Activated naive CD8-positive, alpha-beta T cell treated with anti-CD3 and anti-CD28 coated beads, Interleukin-2, amount 10 ng/mL, durations not matched to agents 7 days and 5 days (primary cell): ENCODE results near the gene BCO2. TPM values are rescaled to one million over a fixed set of nuclear protein-coding genes. Genes with fewer than 3 reads are reported as not detected.
"Not testable (repeated sequence)": the region's sequence is repeated elsewhere in the genome, so short reads cannot be mapped to it uniquely, and the experiment has no call there.

ENCODE experiments used
- ATAC-seq: fragments of 150-1000 bp; cut with Tn5 transposase; one replicate; pipeline ENCODE4 v1.10.0; 2021; ENCODE audit warnings: low read depth, moderate library complexity
- POLR2A ChIA-PET: fragments of 350-600 bp; sonication (Branson Sonifier 250); formaldehyde crosslinking; loops from one replicate; lab custom pipeline; 2021; ENCODE audit warnings: antibody characterized with exemption; lab: Charles Lee
- DNase-seq: peaks from one replicate; pipeline ENCODE4 v3.0.0; 2021
- H3K27ac Mint-ChIP-seq: one replicate; pipeline ENCODE4 v1.8.0; 2022; ENCODE audit warnings: mild to moderate bottlenecking, mixed read lengths
- H3K27me3 Mint-ChIP-seq: one replicate; pipeline ENCODE4 v1.8.0; 2022; ENCODE audit warnings: mild to moderate bottlenecking, moderate library complexity, mixed read lengths
- H3K36me3 Mint-ChIP-seq: one replicate; pipeline ENCODE4 v1.8.0; 2021; ENCODE audit warnings: mild to moderate bottlenecking, mixed read lengths
- H3K4me1 Mint-ChIP-seq: one replicate; pipeline ENCODE4 v1.8.0; 2021; ENCODE audit warnings: mixed read lengths
- H3K4me3 Mint-ChIP-seq: one replicate; pipeline ENCODE4 v1.8.0; 2022; ENCODE audit warnings: mild to moderate bottlenecking, moderate library complexity, mixed read lengths
- H3K9me3 Mint-ChIP-seq: one replicate; pipeline ENCODE4 v1.8.0; 2021; ENCODE audit warnings: mixed read lengths
- total RNA-seq, 2 experiments: library from RNA; stranded (reverse); gene quantifications; one replicate each; pipeline ENCODE4 v1.2.3, GENCODE V29; 2021

Gene BCO2
- total RNA-seq, 2 experiments from 2014 or later, result 1.5 to 2.4 TPM

GRCh38 chr11:112178428-112178827 is 3.1 kb downstream of the BCO2 start:
- H3K4me1 Mint-ChIP-seq, result peaks cover 12% of the 10 kb centered on the region
- H3K4me3 Mint-ChIP-seq, result no peak overlapping the region
- H3K27ac Mint-ChIP-seq, result no peak overlapping the region
- no peaks in the 10 kb centered on the region for H3K36me3 Mint-ChIP-seq
- no peaks in the 10 kb centered on the region for H3K9me3 Mint-ChIP-seq
- POLR2A ChIA-PET, result no interaction called here
- DNase-seq (no peak), ATAC-seq (no peak)
- H3K27me3 Mint-ChIP-seq, result peaks cover 34% of the 10 kb centered on the region

- no peaks in the 10 kb centered on the region for H3K9me3 Mint-ChIP-seq
- DNase-seq (no peak), ATAC-seq (no peak)
- POLR2A ChIA-PET, result no interaction called here
- H3K27me3 Mint-ChIP-seq, result peaks cover 31% of the 10 kb centered on the region
- peaks cover 12% of the 10 kb centered on the region for H3K4me1 Mint-ChIP-seq
- no peak overlapping the region for H3K4me3 Mint-ChIP-seq
- no peaks in the 10 kb centered on the region for H3K36me3 Mint-ChIP-seq
- no peak overlapping the region for H3K27ac Mint-ChIP-seq
Measured at GRCh38 chr11:112178936-112179335, 3.6 kb downstream of the BCO2 start.

GRCh38 chr11:112179601-112180000 is 4.3 kb downstream of the BCO2 start:
- no peaks in the 10 kb centered on the region for H3K36me3 Mint-ChIP-seq
- no peak overlapping the region for H3K4me3 Mint-ChIP-seq
- peaks cover 29% of the 10 kb centered on the region for H3K27me3 Mint-ChIP-seq
- POLR2A ChIA-PET, result no interaction called here
- H3K4me1 Mint-ChIP-seq, result peaks cover 10% of the 10 kb centered on the region
- DNase-seq (no peak), ATAC-seq (no peak)
- no peak overlapping the region for H3K27ac Mint-ChIP-seq
- no peaks in the 10 kb centered on the region for H3K9me3 Mint-ChIP-seq

- Mint-ChIP-seq H3K4me1 (peaks cover 4% of the 10 kb centered on the region), H3K36me3 (no peaks in the 10 kb centered on the region), H3K4me3 (no peak overlapping the region), H3K27ac (no peak overlapping the region), H3K9me3 (no peaks in the 10 kb centered on the region), H3K27me3 (peaks cover 24% of the 10 kb centered on the region)
- no peak for DNase-seq
- no peak for ATAC-seq
- POLR2A ChIA-PET, result no interaction called here
Measured at GRCh38 chr11:112182867-112183266, 7.6 kb downstream of the BCO2 start.

GRCh38 chr11:112185883-112186282 is 10.6 kb downstream of the BCO2 start:
- ATAC-seq (no peak), DNase-seq (no peak)
- POLR2A ChIA-PET, result no interaction called here
- Mint-ChIP-seq H3K4me1 (no peaks in the 10 kb centered on the region), H3K27me3 (peaks cover 10% of the 10 kb centered on the region), H3K9me3 (no peaks in the 10 kb centered on the region), H3K4me3 (no peak overlapping the region), H3K36me3 (no peaks in the 10 kb centered on the region), H3K27ac (no peak overlapping the region)

- H3K4me1 Mint-ChIP-seq, result no peaks in the 10 kb centered on the region
- no peaks in the 10 kb centered on the region for H3K9me3 Mint-ChIP-seq
- no peak overlapping the region for H3K4me3 Mint-ChIP-seq
- H3K27me3 Mint-ChIP-seq, result peaks cover 9% of the 10 kb centered on the region
- ATAC-seq, result no peak
- DNase-seq, result no peak
- no peak overlapping the region for H3K27ac Mint-ChIP-seq
- H3K36me3 Mint-ChIP-seq, result no peaks in the 10 kb centered on the region
- POLR2A ChIA-PET, result no interaction called here
Measured at GRCh38 chr11:112186304-112186703, 11.0 kb downstream of the BCO2 start.

GRCh38 chr11:112195113-112195512 is 19.8 kb downstream of the BCO2 start:
- not testable (repeated sequence) for H3K9me3 Mint-ChIP-seq, H3K4me3 Mint-ChIP-seq, H3K36me3 Mint-ChIP-seq, H3K27ac Mint-ChIP-seq, DNase-seq, ATAC-seq, H3K4me1 Mint-ChIP-seq
- H3K27me3 Mint-ChIP-seq, result peaks cover 22% of the 10 kb centered on the region
- POLR2A ChIA-PET, result interaction anchor here (0.6 kb wide), 1 partner anchor 57 kb away, joined by 3 read pairs; no protein-coding TSS in a partner anchor

GRCh38 chr11:112195951-112196351 is 20.6 kb downstream of the BCO2 start:
- POLR2A ChIA-PET, result no interaction called here
- Mint-ChIP-seq H3K4me3 (no peak overlapping the region), H3K27me3 (peaks cover 22% of the 10 kb centered on the region), H3K27ac (no peak overlapping the region), H3K9me3 (peaks cover 3% of the 10 kb centered on the region), H3K36me3 (no peaks in the 10 kb centered on the region), H3K4me1 (peaks cover 2% of the 10 kb centered on the region)
- ATAC-seq, result no peak
- DNase-seq, result no peak

GRCh38 chr11:112196519-112197087 is 21.3 kb downstream of the BCO2 start:
- H3K27ac Mint-ChIP-seq, result no peak overlapping the region
- peaks cover 18% of the 10 kb centered on the region for H3K27me3 Mint-ChIP-seq
- DNase-seq (no peak), ATAC-seq (no peak)
- peaks cover 3% of the 10 kb centered on the region for H3K9me3 Mint-ChIP-seq
- peaks cover 2% of the 10 kb centered on the region for H3K4me1 Mint-ChIP-seq
- no peaks in the 10 kb centered on the region for H3K36me3 Mint-ChIP-seq
- H3K4me3 Mint-ChIP-seq, result no peak overlapping the region
- POLR2A ChIA-PET, result no interaction called here

- H3K4me1 Mint-ChIP-seq, H3K27ac Mint-ChIP-seq, H3K36me3 Mint-ChIP-seq, DNase-seq, POLR2A ChIA-PET, H3K4me3 Mint-ChIP-seq, H3K9me3 Mint-ChIP-seq, ATAC-seq: not testable (repeated sequence)
- peaks cover 18% of the 10 kb centered on the region for H3K27me3 Mint-ChIP-seq
Measured at GRCh38 chr11:112199101-112199500, 23.8 kb downstream of the BCO2 start.

GRCh38 chr11:112200252-112200651 is 24.9 kb downstream of the BCO2 start:
- no peak for DNase-seq
- no peaks in the 10 kb centered on the region for H3K4me1 Mint-ChIP-seq
- no peak overlapping the region for H3K4me3 Mint-ChIP-seq
- peaks cover 3% of the 10 kb centered on the region for H3K9me3 Mint-ChIP-seq
- POLR2A ChIA-PET, result no interaction called here
- H3K27ac Mint-ChIP-seq, result no peak overlapping the region
- no peak for ATAC-seq
- no peaks in the 10 kb centered on the region for H3K36me3 Mint-ChIP-seq
- peaks cover 18% of the 10 kb centered on the region for H3K27me3 Mint-ChIP-seq

GRCh38 chr11:112206071-112206470 is 30.8 kb downstream of the BCO2 start:
- H3K36me3 Mint-ChIP-seq, result no peaks in the 10 kb centered on the region
- ATAC-seq (no peak), DNase-seq (no peak)
- H3K4me3 Mint-ChIP-seq, result no peak overlapping the region
- H3K27ac Mint-ChIP-seq, result no peak overlapping the region
- peaks cover 9% of the 10 kb centered on the region for H3K27me3 Mint-ChIP-seq
- no peaks in the 10 kb centered on the region for H3K9me3 Mint-ChIP-seq
- no peaks in the 10 kb centered on the region for H3K4me1 Mint-ChIP-seq
- POLR2A ChIA-PET, result no interaction called here

GRCh38 chr11:112210890-112211289 is 35.6 kb downstream of the BCO2 start:
- Mint-ChIP-seq H3K9me3 (no peaks in the 10 kb centered on the region), H3K4me1 (no peaks in the 10 kb centered on the region), H3K4me3 (no peak overlapping the region), H3K36me3 (no peaks in the 10 kb centered on the region), H3K27me3 (peaks cover 6% of the 10 kb centered on the region), H3K27ac (no peak overlapping the region)
- no peak for ATAC-seq
- POLR2A ChIA-PET, result no interaction called here
- DNase-seq, result no peak

- ATAC-seq (no peak), DNase-seq (no peak)
- H3K27me3 Mint-ChIP-seq, result peaks cover 6% of the 10 kb centered on the region
- POLR2A ChIA-PET, result no interaction called here
- no peaks in the 10 kb centered on the region for H3K9me3 Mint-ChIP-seq
- H3K36me3 Mint-ChIP-seq, result no peaks in the 10 kb centered on the region
- no peak overlapping the region for H3K27ac Mint-ChIP-seq
- no peaks in the 10 kb centered on the region for H3K4me1 Mint-ChIP-seq
- no peak overlapping the region for H3K4me3 Mint-ChIP-seq
Measured at GRCh38 chr11:112211536-112211935, 36.2 kb downstream of the BCO2 start.

- no peak overlapping the region for H3K4me3 Mint-ChIP-seq
- no peaks in the 10 kb centered on the region for H3K9me3 Mint-ChIP-seq
Measured at GRCh38 chr11:112212290-112212689, 37.0 kb downstream of the BCO2 start.

More at GRCh38 chr11:112212290-112212689, 37.0 kb downstream of the BCO2 start:
- no peaks in the 10 kb centered on the region for H3K4me1 Mint-ChIP-seq
- H3K27me3 Mint-ChIP-seq, result peaks cover 6% of the 10 kb centered on the region
- POLR2A ChIA-PET, result no interaction called here
- ATAC-seq, result no peak
- H3K36me3 Mint-ChIP-seq, result no peaks in the 10 kb centered on the region
- H3K27ac Mint-ChIP-seq, result no peak overlapping the region
- no peak for DNase-seq
